Activated CD4-positive, alpha-beta T cell treated with anti-CD3 and anti-CD28 coated beads, Interleukin-2, amount 50 U/mL, for 24 hours (primary cell): ENCODE data around the gene EYS.

Experiments
- DNase-seq, 2 donors: peaks; one replicate each; pipeline ENCODE4 v3.0.0-alpha.2; 2020; ENCODE audit warnings: low read depth in 1 of 2, low spot score in 1 of 2

The EYS gene

DNA sequence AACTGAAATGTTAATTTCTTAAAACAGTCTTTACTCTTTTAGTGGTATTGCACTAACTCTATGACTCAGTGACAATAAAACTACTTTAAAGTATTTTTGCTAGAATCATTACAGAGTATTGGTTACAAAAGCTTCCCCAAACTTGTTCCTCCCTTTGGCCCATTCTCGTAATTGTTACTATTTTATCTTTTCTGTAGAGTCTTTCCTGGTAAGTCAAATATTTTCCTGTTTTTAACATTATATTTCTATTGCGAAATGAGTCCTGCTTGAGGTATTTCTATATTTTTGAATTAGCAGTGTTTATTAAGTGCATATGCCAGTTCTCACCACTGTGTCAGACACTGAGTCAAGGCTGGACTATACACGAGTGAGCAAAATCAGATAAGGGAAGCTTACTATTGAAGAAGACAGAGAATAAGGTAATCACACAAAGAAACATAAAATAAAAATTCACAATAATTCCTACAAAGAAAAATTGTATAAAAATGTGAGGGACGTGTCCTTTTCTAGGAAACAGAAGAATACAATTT is 970.5 kb downstream of the EYS start:
- DNase-seq = no peak

DNA sequence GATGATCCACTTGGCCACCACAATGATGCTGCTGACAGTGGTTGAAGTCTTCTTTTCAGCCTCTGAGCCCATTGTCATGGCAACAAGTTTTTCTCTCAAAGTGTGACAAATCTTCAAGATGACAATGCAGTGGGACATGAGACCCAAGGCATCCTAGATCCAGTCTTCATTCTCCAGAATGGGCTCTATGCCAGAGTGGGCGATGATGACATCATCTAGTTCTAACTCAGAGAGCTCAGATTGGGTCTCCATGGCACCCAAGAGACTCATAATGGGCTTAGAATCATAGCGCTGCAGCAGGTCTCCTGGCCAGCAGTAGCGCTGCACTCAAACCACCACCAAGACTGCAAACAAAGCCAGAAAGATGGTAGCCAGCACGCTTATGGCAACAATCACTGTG is 973.6 kb downstream of the EYS start:
- DNase-seq = no peak

GRCh38 chr6:64732888-64733287 is 974.1 kb downstream of the EYS start:
- no peak for DNase-seq

GRCh38 chr6:64729522-64729921 is 977.5 kb downstream of the EYS start:
- DNase-seq = no peak

DNA sequence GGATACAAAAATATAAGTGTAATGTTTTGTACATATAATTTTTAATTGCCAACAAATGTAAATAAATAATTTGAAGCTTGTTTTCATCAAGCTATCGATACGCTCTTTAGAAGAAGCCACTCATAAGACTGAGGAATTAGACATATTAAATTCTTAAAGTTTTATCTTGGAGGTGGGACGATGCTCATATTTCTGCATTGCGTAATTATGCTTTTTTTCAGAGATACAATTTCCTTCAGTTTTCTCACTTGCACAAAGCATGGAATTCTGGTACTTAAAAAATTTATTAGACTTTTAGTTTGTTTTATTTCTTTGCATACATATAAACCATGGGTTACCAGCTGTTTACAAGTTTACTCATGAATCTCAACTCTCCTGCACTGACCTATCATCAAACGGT is 980.0 kb downstream of the EYS start:
- DNase-seq = no peak

GRCh38 chr6:64724091-64724490 is 982.9 kb downstream of the EYS start:
- DNase-seq = no peak

DNA sequence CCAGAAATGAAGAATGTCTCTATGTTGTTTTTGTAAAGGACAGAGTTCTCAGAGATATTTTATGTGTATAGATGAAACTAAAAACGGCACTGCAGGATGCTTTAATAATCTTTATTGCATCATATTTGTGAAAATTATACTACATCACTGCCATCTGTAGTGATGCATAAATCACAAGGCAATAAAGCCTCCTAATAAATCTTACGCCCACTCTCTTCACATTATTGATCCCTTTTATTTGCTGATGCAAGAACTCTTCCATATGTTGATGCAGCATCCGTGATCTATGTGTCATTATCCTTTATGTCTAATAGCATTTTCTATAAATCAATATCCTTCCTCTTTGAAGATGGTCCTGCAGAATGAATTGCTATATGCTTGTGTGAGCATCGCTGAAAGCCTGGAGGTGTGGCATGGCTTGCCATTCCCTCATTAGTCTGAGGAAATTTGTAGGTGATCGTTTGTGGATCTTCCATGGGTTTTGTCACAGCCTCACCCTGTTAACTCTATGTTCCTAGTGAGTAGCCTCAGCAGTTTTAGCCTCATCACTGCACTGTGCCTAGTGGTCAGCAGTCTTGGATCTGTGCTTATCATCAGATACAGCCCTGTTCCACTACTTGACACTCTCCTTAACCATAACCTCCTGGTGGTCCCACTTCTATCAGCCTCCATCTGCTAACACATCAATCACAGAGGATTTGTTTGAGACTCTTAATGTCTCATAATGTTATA is 983.5 kb downstream of the EYS start:
- no peak for DNase-seq

DNA sequence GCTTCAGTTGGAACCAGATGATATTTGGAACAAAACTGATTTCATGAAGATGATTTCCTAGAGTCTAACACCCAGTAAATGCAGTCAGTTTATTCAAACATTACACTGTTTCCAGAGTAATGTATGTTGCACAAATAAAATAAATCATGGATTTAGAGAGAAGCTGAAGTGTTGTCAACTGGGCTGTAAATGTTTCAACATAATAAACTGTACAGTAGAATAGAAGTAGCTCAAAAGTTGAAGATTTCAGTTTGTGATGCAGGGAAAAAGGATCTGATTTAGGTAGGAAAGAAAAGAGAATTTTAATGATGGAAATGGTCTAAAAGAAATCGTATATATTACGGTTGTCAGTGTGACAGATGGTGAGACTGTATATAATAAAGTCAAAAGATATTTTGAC is 985.2 kb downstream of the EYS start:
- no peak for DNase-seq

- DNase-seq = no peak
These were observed 989.7 kb downstream of the EYS start for GRCh38 chr6:64717281-64717680.

GRCh38 chr6:64715624-64716023 is 991.4 kb downstream of the EYS start:
- no peak for DNase-seq

DNA sequence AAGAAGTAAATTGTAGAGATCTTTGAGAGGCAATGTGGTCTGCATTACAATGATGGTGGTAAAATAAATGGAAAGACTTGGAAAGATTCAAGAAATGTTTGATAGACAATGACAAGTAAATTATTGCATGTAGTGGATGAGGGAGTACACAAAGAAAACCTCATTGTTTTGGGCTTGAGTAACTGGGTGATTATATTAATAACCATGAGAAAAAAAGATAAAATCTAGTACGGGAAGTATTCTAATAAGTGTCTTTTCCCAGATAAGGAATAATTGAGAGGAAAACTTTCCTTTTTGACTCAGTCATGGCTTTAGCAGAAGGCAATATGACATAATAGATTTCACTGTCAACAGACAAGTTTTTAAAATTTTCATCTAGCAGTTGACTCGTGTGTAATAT is 993.0 kb downstream of the EYS start:
- DNase-seq = no peak

DNA sequence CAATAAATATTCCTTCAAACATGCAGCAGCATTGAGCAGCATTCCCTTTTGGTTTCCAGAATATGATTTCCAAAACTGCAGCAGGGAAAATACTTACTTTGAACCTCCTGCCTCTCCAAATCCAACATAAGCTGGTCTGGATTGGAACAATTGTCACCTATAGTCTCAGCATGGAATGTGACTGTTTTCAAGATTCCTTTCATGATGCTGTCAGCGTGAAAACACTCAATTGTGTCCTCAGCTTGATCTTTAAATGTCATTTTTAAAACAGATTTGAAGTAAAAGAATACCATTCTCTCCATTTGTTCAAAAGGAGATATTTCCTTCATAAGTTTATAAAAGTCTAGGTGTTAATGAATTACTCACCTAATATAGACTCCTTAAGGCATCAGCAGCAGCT is 993.9 kb downstream of the EYS start:
- DNase-seq = no peak

- DNase-seq = no peak
These were observed 994.4 kb downstream of the EYS start for GRCh38 chr6:64712606-64713005.

DNA sequence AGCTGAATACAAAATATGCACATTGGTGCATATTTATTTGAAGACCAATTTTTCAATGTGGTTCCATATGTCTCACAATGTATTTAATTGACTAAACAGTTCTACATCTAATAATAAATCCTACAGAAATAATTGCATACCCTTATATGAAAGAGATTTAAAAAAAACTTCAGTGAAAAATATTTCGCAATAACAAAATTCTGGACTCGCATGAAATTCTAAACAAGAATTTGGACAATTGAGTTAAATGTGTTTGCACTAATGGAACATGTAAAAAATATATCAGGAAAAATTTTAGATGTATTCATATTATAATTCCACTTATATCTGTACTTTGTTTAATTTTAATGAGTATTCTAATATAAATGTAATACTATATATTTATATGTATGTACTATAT is 1003.1 kb downstream of the EYS start:
- DNase-seq = no peak

- no peak for DNase-seq
These were observed 1011.0 kb downstream of the EYS start for GRCh38 chr6:64696053-64696452.

DNA sequence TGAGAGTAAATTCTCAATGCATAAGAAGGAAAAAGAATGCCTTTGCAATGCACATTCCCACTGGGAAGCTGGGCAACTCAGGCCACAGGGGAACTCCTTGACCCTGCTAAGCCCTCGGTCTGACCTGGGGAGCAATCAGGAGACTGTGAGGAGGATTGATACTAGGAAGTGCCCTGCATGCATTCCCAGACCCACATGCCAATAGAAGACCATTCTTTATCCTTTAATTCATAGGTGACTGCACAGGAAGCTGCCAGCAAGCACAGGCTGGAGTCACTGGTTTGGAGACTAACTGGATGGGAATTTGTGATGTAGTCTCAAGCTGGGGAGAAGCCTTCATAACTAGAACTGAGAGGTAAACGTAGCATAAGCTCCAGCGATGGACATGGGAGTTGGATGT is 1012.7 kb downstream of the EYS start:
- DNase-seq = no peak

DNA sequence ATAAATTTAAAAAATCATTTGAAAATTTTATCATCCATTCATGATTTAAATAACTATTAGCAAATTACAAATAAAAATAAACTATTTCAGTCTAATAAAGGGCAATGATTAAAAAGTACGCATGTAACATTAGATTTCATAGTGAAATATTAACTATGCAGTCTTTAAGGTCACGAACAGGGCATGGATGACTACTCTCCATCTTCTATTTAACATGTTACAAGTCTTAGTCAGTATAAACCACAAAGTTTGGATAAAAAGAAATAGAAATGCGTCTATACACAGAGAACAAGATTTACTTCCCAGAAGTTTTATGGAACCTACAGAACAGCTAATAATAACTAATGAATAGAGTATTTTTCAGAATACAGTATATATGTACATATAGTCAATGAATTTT is 1016.0 kb downstream of the EYS start:
- no peak for DNase-seq

DNA sequence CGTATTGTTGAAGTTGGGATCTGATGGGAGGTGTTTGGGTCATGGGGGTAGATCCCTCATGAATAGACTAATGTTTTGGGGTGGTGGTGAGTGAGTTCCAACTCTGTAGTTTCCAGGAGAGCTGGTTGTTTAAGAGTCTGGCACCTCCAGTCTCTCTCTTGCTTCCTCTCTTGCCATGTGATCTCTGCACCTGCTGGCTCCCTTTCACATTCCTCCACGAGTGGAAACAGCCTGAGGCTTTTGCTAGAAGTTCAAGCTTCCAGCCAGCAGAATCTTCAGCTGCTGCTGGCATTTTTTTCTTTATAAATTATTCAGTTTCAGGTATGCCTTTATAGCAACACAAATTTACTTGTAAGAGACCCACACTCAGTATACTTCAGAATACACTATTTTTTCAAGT is 1021.6 kb downstream of the EYS start:
- DNase-seq = no peak

- DNase-seq = no peak
These were observed 1023.3 kb downstream of the EYS start for GRCh38 chr6:64683682-64684081.

DNA sequence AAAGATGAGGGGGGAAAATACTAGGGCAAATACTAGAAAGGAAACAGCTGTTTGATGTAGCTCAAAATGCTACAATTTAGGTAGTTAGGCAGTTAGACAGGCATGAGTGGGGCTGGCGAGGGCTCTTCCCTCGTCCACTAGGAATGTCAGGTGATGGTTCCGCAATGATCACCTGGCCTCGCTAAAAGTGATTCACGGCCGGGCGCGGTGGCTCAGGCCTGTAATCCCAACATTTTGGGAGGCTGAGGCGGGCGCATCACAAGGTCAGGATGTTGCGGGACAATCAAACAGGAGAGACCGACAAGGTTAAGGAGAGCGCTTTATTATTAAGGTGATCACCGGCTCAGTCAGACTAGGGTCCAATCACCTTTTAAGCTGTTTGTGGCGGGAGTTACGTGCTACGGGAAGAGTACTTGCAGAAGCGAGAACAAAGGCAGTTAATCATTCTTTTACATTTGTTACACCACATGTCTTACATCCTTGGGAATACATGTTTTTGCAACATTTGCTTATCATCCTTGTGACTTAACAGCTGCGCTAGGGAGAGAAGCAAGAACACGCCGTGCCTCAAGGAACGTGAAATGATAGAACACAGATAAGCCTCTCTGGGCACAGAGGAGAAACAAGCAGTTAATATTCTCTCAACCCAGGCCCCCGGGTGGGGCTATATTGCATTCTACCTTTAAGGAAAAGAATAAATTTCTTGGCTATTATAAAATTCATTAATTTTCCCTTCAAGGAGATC is 1025.4 kb downstream of the EYS start:
- DNase-seq = no peak

DNA sequence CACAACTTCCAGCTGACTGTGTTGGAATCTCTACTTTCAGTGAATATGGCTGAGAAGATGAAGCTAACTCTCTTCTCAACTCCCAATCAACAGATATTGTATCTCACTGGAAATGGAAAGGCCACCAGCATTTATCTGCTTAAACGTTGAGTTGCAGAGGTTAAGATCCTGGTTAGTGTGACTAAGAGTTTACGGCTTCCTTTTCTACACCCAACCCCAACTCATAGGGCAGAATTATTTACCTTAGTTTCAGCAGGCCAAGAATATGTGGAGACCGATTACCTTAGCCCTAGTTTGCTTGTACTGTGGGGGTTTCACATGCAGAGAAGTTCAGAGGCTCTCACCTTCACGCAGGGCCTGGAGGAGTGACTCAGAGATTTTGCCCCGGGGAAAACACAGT is 1026.6 kb downstream of the EYS start:
- DNase-seq = no peak

DNA sequence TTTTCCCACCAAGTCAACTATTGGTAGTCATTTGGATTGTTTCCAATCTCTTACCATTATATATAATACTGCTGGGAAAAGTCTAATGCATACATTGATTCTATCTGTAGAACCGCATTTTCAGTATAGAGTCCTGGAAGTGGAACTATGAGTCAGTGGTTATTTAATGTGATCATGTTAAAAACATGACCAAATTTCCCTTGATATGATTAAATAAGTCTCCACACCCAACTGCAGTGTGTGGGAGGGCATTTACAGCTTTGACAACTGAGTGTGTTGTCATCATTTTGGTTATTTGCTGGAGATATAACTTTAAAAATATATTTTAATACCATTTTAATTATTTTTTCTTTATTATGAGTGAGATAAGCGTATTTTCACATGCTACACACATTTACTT is 1027.6 kb downstream of the EYS start:
- DNase-seq = no peak

GRCh38 chr6:64672651-64673050 is 1034.4 kb downstream of the EYS start:
- DNase-seq = no peak
